Heart left ventricle (tissue), 16 donors: Measurements from ENCODE around the gene BOD1L1. TPM values are rescaled to one million over a fixed set of nuclear protein-coding genes. Genes with fewer than 3 reads are reported as not detected.
A peak's percentile ranks its signal among the peaks of the same experiment; 100 is the strongest.

Source experiments
- ATAC-seq, 4 donors: fragments of 200-7000 bp; cut with Tn5 transposase; one replicate each; pipeline ENCODE4 v1.9.1; 2020 to 2022; ENCODE audit warnings: moderate library complexity in 4 of 4, mild to moderate bottlenecking in 3 of 4, moderate number of reproducible peaks in 1 of 4
- DNase-seq, 5 donors: peaks; one replicate each; pipeline ENCODE4 v3.0.0-alpha.2; 2020
- H3K27ac ChIP-seq, 12 donors: fragments of 200-600 bp; sonication (generic) in 4 of 12; one replicate each; pipeline versions ENCODE4 v1.5.0 to v1.8.0; 2016 to 2022; ENCODE audit warnings: mild to moderate bottlenecking in 2 of 12
- H3K27me3 ChIP-seq, 9 donors: fragments of 200-600 bp; sonication (generic) in 2 of 9; one replicate each; pipeline versions ENCODE4 v1.5.1 to v1.8.0; 2016 to 2022; ENCODE audit warnings: mild to moderate bottlenecking in 3 of 9
- H3K36me3 ChIP-seq, 9 donors: fragments of 200-600 bp; sonication (generic) in 2 of 9; one replicate each; pipeline versions ENCODE4 v1.5.0 to v1.8.0; 2018 to 2022; ENCODE audit warnings: mild to moderate bottlenecking in 2 of 9
- H3K4me1 ChIP-seq, 12 donors: fragments of 200-600 bp; sonication (generic) in 4 of 12; one replicate each; pipeline versions ENCODE4 v1.5.0 to v1.8.0; 2016 to 2022; ENCODE audit warnings: mild to moderate bottlenecking in 3 of 12
- H3K4me3 ChIP-seq, 12 donors: fragments of 200-600 bp; sonication (generic) in 4 of 12; one replicate each; pipeline versions ENCODE4 v1.5.0 to v1.8.0; 2017 to 2022; ENCODE audit warnings: mild to moderate bottlenecking in 9 of 12, moderate library complexity in 4 of 12
- H3K9me3 ChIP-seq, 12 donors: fragments of 200-600 bp; sonication (generic) in 4 of 12; one replicate each; pipeline versions ENCODE4 v1.5.0 to v1.8.0; 2016 to 2022; ENCODE audit warnings: mild to moderate bottlenecking in 1 of 12
- POLR2A ChIP-seq, 2 donors: fragments of 450-650 bp; IDR thresholded peaks; one replicate each; pipeline ENCODE4 v1.6.1; 2017; ENCODE audit warnings: antibody characterized with exemption in 2 of 2, mild to moderate bottlenecking in 2 of 2, moderate library complexity in 2 of 2
- WGBS, 4 donors: extraction: QIAGEN DNeasy Blood & Tissue Kit in 2 of 4; methylation state at CpG; one replicate each; pipeline versions ENCODE4 v1.1.5 to v1.1.7; 2013 to 2018; 5-methylcytosine and 5-hydroxymethylcytosine counted together
- intact Hi-C, 10 donors: fragments of 100-400 bp; cut with DNase I; formaldehyde crosslinking; loops; one replicate each; pipeline versions ENCODE4 v1.11.1 to v1.14.2; 2022
- polyA plus RNA-seq, 2 donors: library from polyadenylated mRNA; stranded (reverse); fragments of 200-250 nt; gene quantifications; one replicate each; pipeline ENCODE4 v1.2.3, GENCODE V29; 2013
- total RNA-seq, 9 donors: library from RNA; depleted of rRNA in 2 of 9; stranded (reverse); fragments of >200 nt in 2 of 9; fragmentation: NEBNext Ultra II Directional in 3 of 9; extraction: Animal tissue kit (Norgen Biotek cat#: 25700) in 3 of 9; gene quantifications; one replicate each; pipeline versions ENCODE4 v1.1.0 to v1.2.4, GENCODE V29; 2016 to 2023
- TF ChIP-seq, protein P1 (sequence below), 12 donors: fragments of 200-600 bp; sonication (generic) in 4 of 12; IDR thresholded peaks; one replicate each; pipeline versions ENCODE4 v1.5.0 to v1.8.0; 2018 to 2022; ENCODE audit warnings: antibody characterized with exemption in 12 of 12, mild to moderate bottlenecking in 5 of 12
- donor health status: ischemic (EF 13 %, LVEDD 7.1; RV severe dilation, severe dysfunction).
- donor health status: healthy with polysubstance abuse.
- donor health status: DM: no; HTN: yes; CAD: no.
- donor health status: DM: no; HTN: no; CAD: no.
- donor health status: ischemic (EF 25% LVEDD 6.9; RV normal size, moderate dysfunction).
- donor health status: ischemic (EF 25% LVEDD 5.7; RV mildly dilated, moderate dysfunction).
- donor health status: healthy.
- donor health status: DM: yes; HTN: yes; CAD: no.
- donor health status: ischemic (EF 35%, LVEDD 5.7; RV mildly dilated, moderate dysfunction).
- donor health status: nonischemic (EF 11% LVEDD 7.7; RV severe dilation, severe dysfunction).
- donor health status: DM: yes; HTN: yes; CAD: no.
- donor health status: PGD.
- donor health status: ischemic (EF 29% LVEDD 5.4; RV normal size, mild dysfunction).
- donor health status: nonischemic (EF 23%, LVEDD 6.1; RV moderate dilation, normal function).

The BOD1L1 gene
- total and polyA plus RNA-seq, 11 donors: 10.9 to 29.2 (median 18.7) TPM

- Histone ChIP-seq H3K36me3 (no peaks in the 10 kb centered on the region), H3K4me1 (peaks cover 0 to 57% (median 38%) of the 10 kb centered on the region in 12 donors), H3K9me3 (peaks cover 0 to 6% (median 2%) of the 10 kb centered on the region in 12 donors), H3K27ac (peak overlapping the region in 1 of 12 donors; percentile 83), H3K27me3 (peaks cover 65 to 100% (median 95%) of the 10 kb centered on the region in 9 donors), H3K4me3 (peak overlapping the region in 1 of 12 donors; percentile 12)
- no peak for ATAC-seq
- TF ChIP-seq, protein P1, sequence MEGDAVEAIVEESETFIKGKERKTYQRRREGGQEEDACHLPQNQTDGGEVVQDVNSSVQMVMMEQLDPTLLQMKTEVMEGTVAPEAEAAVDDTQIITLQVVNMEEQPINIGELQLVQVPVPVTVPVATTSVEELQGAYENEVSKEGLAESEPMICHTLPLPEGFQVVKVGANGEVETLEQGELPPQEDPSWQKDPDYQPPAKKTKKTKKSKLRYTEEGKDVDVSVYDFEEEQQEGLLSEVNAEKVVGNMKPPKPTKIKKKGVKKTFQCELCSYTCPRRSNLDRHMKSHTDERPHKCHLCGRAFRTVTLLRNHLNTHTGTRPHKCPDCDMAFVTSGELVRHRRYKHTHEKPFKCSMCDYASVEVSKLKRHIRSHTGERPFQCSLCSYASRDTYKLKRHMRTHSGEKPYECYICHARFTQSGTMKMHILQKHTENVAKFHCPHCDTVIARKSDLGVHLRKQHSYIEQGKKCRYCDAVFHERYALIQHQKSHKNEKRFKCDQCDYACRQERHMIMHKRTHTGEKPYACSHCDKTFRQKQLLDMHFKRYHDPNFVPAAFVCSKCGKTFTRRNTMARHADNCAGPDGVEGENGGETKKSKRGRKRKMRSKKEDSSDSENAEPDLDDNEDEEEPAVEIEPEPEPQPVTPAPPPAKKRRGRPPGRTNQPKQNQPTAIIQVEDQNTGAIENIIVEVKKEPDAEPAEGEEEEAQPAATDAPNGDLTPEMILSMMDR (IDR thresholded peaks at IDR 0.05): no peak
- no peak for TF ChIP-seq POLR2A (IDR thresholded peaks at IDR 0.05)
- intact Hi-C loops: loop anchor here in 3 of 10 donors (5.0 kb wide), 1 partner anchor 819 kb away; no protein-coding TSS in a partner anchor
- DNase-seq: no peak
- 8 to 11% (median 10%) methylated on average over 18 of the region's 18 CpGs for WGBS, 4 donors
These were observed 81.2 kb downstream of the BOD1L1 start for GRCh38 chr4:13546142-13546940.

DNA sequence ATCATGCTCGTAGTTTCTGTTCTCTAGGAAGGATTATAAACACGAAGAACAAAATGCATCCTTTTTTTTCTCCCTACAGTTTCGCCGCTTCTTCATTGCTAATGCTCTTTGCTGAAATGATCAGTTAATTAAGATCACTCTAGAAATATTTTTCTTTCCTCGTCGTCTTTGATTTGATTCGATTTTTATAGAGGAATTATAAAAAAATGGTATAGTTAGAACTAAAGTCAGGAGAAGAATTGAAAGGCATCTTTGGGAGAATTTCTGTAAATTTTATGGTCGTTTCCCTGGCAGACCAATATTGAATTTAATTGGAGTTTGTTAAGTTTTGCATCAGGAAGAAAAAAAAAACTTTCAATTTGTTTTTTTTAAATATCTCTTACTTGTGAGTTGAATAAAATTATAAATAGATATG, 82.1 kb downstream of the BOD1L1 start:
- no peak for TF ChIP-seq POLR2A (IDR thresholded peaks at IDR 0.05)
- TF ChIP-seq, protein P1 (IDR thresholded peaks at IDR 0.05): no peak
- H3K27me3 ChIP-seq: peaks cover 75 to 100% (median 100%) of the 10 kb centered on the region in 9 donors
- H3K9me3 ChIP-seq: no peaks in the 10 kb centered on the region
- DNase-seq: no peak
- peak overlapping the region in 7 of 12 donors; percentile 43 to 64 (median 55) for H3K4me3 ChIP-seq
- no peak for ATAC-seq
- no peaks in the 10 kb centered on the region for H3K36me3 ChIP-seq
- H3K27ac ChIP-seq: peak overlapping the region in 1 of 12 donors; percentile 93
- 8 to 15% (median 12%) methylated on average over 8 of the region's 8 CpGs for WGBS, 4 donors
- intact Hi-C loops: loop anchor here in 3 of 10 donors (5.0 kb wide), 1 partner anchor 818 kb away; no protein-coding TSS in a partner anchor
- H3K4me1 ChIP-seq: peaks cover 0 to 62% (median 40%) of the 10 kb centered on the region in 12 donors

- intact Hi-C loops: loop anchor here in 4 of 10 donors (5.0 kb wide), 2 partner anchors 812 to 817 kb away; no protein-coding TSS in a partner anchor
- Histone ChIP-seq H3K36me3 (no peaks in the 10 kb centered on the region), H3K4me3 (peak overlapping the region; percentile 41 to 64 (median 53)), H3K27me3 (peaks cover 80 to 100% (median 100%) of the 10 kb centered on the region in 9 donors), H3K4me1 (peaks cover 0 to 68% (median 45%) of the 10 kb centered on the region in 12 donors), H3K9me3 (no peaks in the 10 kb centered on the region), H3K27ac (peak overlapping the region in 1 of 12 donors; percentile 93)
- peak in 3 of 4 donors; percentile 65 to 81 (median 69) for ATAC-seq
- no peak for TF ChIP-seq POLR2A (IDR thresholded peaks at IDR 0.05)
- TF ChIP-seq, protein P1 (IDR thresholded peaks at IDR 0.05): no peak
- peak in 4 of 5 donors; percentile 56 to 62 (median 58) for DNase-seq
- WGBS, 4 donors: 1 to 2% (median 1%) methylated on average over 44 to 54 of the region's 54 CpGs
These were observed 82.7 kb downstream of the BOD1L1 start for GRCh38 chr4:13544606-13545393.
